Stimulated activated CD8-positive, alpha-beta memory T cell treated with anti-CD3 and anti-CD28 coated beads, Interleukin-7, amount 100 ng/mL, for 4 hours (primary cell): ENCODE data around the gene APLN.

Experiments used
- DNase-seq, 2 donors: peaks; one replicate each; pipeline ENCODE4 v3.0.0-alpha.2; 2020; ENCODE audit warnings: low read depth in 2 of 2

Gene APLN

GRCh38 chrX:129661369-129661768 is 6.6 kb upstream of the APLN start:
- DNase-seq, result no peak

GRCh38 chrX:129659861-129660260 is 5.1 kb upstream of the APLN start:
- DNase-seq, result no peak

GRCh38 chrX:129659141-129659540 is 4.4 kb upstream of the APLN start:
- no peak for DNase-seq

- no peak for DNase-seq
These were observed 3.7 kb upstream of the APLN start for GRCh38 chrX:129658429-129658828.

- DNase-seq, result no peak
These were observed 942 bp upstream of the APLN start for GRCh38 chrX:129655547-129656249.

GRCh38 chrX:129653971-129654651 is 645 bp downstream of the APLN start:
- no peak for DNase-seq

- no peak for DNase-seq
These were observed 1.4 kb downstream of the APLN start for GRCh38 chrX:129653181-129653970.

GRCh38 chrX:129652565-129653169 is 2.1 kb downstream of the APLN start:
- no peak for DNase-seq

GRCh38 chrX:129651756-129652564 is 2.8 kb downstream of the APLN start:
- no peak for DNase-seq

- no peak for DNase-seq
These were observed 3.8 kb downstream of the APLN start for GRCh38 chrX:129650821-129651510.

- no peak for DNase-seq
These were observed 4.5 kb downstream of the APLN start for GRCh38 chrX:129650183-129650689.

- no peak for DNase-seq
These were observed 5.2 kb downstream of the APLN start for GRCh38 chrX:129649268-129650182.

- DNase-seq, result no peak
These were observed 6.1 kb downstream of the APLN start for GRCh38 chrX:129648514-129649267.

- no peak for DNase-seq
These were observed 7.0 kb downstream of the APLN start for GRCh38 chrX:129647418-129648410.

- DNase-seq, result no peak
These were observed 8.0 kb downstream of the APLN start for GRCh38 chrX:129646566-129647417.

GRCh38 chrX:129642641-129643040 is 12.1 kb downstream of the APLN start:
- DNase-seq, result no peak

GRCh38 chrX:129641941-129642340 is 12.8 kb downstream of the APLN start:
- no peak for DNase-seq
